GM19035 (cell line): ENCODE measurements around the gene PNKD.
A peak's percentile ranks its signal among the peaks of the same experiment; 100 is the strongest.

Experiments
- ATAC-seq: cut with Tn5 transposase; IDR thresholded peaks from one replicate; pipeline ENCODE4 v1.9.1; 2021; ENCODE audit not compliant: unreplicated experiment

PNKD gene, protein sequence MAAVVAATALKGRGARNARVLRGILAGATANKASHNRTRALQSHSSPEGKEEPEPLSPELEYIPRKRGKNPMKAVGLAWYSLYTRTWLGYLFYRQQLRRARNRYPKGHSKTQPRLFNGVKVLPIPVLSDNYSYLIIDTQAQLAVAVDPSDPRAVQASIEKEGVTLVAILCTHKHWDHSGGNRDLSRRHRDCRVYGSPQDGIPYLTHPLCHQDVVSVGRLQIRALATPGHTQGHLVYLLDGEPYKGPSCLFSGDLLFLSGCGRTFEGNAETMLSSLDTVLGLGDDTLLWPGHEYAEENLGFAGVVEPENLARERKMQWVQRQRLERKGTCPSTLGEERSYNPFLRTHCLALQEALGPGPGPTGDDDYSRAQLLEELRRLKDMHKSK

DNA sequence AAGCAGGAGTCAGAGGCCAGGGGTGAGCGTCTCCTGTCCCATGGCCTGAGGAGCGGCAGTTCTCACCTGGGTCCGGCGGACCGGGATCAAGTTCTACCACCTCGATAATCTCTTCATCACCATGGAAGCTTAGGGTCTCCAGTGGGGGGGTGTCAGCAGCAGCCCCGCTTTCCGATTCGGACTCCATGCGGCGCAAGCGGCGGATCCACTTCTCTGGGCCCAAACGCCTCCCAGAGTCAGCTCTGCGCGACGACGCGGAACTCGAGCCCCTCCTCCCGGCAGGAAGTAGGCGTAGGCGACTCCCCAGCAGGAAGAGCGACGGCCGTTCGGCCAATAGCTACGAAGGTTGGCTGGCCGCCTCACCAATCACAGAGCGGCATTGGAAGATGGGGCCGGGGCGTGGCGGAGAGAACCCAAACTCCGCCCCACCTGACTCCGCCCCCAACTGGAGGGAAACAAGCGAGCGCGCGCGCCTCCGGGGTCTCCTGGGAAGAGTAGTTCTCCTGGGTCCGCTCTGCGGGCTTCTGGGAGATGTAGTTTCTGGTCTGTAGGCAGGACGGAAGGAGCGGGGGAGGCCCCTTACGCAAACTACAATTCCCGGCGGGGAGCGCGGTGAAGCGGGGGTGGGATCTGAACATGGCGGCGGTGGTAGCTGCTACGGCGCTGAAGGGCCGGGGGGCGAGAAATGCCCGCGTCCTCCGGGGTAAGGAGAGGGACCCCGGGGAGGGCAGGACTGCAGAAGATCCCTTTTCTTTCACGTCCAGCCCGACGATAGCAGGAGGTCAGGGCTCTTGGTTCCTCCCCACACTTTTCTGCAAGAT is at the start of gene PNKD, which contains the start of gene AAMP:
Gene PNKD, plus strand, starts transcription at position 620 of the 821 bp plus-strand sequence. Its CDS starts 17 bp downstream, at position 637.
Gene AAMP, minus strand, starts transcription at position 238 of the 821 bp plus-strand sequence. Its CDS starts 51 bp downstream, at position 187.
- peak; percentile 89 for ATAC-seq

DNA sequence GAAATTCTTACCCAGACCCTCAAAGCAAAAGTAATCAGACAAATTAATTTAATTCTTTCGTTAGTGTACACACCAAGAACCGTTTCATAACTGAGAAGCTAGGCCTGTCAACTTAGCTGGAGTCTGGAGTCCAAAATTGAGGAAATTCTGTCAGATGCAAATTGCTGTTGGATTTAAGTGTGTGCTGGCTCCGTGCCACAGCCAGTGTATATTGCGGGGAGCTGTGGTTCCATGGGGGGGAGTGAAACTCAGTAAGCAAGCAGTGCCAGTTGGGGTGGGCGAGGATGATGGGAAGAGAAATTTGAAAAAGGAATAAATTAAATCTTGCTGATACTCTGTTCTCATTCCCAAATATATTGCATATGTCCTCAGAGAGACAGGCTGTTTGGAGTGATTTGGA is 49.3 kb upstream of the PNKD start:
- ATAC-seq = no peak

DNA sequence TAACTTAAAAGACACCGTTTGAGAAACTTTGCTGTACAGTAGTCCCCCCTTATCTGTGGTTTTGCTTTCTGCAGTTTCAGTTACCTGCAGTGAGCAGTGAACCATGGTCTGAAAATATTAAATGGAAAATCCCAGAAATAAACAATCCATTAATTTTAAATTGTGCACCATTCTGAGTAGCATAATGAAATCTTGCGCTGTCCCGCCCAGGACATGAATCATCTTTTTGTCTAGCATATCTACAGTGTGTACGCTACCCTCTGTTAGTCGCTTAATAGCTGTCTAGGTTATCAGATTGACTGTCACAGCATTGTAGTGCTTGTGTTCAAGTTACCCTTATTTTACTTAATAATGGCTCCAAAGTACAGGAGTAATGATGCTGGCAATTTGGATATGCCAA is 47.3 kb upstream of the PNKD start:
- ATAC-seq = no peak

DNA sequence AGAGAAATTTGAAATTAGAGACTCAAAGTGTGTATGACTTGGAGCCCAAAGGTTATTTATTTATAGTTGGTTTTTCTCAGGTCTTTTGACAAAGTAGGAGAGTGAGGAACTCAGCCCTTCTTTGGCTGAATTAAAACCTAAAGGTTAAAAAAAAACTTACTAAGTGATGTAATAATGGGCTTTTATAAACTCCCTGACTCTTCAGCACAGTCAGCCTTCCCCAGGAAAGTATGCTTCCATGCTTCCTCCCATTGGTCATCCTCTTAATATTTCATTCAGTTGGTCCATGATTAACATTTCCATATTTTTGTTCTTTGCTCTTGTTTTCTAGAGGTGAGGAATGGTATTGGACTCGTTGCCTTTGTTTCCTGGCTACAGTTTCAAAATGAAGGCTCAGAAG is 46.1 kb upstream of the PNKD start:
- no peak for ATAC-seq

DNA sequence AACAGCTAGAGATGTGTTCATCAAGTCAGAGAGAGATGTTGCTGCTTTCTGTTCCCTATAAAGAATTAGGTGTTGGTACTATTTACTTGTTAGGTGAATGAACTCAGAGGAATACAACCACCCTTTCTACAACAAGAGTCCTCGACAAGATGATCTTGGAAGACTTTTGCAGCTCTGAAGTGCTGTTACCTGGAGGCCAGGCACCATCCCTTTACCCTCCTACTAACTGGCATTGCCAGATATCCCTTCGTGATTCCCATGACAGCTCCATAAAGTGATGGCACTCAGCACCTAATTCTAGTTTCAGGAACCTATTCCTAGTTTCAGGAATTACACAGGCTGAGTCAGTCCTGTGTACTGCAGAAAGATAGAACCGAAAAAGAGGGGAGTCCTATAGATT is 43.4 kb upstream of the PNKD start:
- ATAC-seq = no peak

DNA sequence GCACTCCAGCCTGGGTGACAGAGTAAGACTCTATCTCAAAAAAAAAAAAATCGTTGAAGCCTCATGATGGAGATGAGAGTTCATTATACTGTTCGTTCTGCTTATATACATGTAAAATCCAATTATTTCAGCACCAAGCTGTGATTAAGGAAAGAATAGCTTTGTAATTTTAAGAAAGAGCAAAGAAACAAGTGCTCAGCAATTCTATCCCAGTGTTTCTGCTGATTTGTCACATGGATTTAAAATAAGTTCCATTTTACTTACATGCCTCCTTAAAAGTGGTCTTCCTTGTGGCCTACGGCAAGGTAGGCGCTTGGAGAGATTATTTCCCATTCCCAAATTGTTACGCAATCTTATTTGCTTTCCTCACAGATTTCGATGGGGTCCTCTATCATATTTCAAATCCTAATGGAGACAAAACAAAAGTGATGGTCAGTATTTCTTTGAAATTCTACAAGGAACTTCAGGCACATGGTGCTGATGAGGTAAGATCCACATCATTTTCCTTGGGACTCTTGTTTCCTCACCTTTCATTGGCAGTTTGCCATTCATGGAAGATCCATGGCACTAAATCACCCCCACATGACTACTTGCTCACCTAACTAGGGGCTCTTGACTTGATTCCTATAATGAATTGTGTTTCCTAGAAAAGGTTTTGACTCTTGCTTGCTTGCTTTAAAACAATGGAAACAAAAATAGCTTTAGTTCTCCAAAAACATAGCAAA is 41.8 kb upstream of the PNKD start:
- no peak for ATAC-seq

DNA sequence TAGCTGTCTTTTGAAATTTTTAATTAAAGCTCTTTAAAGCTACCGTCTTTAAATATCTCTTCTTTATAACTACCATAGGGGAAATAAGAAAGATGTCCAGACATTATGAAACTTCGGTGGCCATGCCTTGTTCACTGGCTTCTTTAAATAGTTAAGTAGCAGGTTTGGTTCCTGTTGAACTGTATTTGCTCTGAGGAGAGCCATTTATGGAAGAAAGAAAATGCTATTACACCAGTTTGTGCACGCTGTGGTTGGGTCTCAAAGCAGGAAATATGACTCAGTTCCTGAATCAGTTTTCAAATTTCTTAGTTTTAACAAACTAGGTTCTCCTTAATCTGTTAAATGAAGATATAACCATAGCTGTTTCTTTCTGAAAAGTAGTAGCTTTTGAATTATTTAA is 41.1 kb upstream of the PNKD start:
- peak; percentile 81 for ATAC-seq

DNA sequence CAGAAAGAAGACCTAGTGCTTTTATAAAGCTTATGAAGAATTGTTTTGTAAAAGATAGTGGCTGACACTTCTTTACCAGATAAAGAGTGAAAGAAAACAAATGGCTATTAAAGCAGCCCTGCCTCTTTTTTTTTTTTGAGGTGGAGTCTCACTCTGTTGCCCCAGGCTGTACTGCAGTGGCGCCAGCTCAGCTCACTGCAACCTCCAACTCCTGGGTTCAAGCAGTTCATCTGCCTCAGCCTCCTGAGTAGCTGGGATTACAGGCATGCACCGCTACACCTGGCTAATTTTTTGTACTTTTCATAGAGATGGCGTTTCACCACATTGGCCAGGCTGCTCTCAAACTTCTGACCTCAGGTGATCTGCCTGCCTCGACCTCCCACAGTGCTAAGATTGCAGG is 40.5 kb upstream of the PNKD start:
- no peak for ATAC-seq

DNA sequence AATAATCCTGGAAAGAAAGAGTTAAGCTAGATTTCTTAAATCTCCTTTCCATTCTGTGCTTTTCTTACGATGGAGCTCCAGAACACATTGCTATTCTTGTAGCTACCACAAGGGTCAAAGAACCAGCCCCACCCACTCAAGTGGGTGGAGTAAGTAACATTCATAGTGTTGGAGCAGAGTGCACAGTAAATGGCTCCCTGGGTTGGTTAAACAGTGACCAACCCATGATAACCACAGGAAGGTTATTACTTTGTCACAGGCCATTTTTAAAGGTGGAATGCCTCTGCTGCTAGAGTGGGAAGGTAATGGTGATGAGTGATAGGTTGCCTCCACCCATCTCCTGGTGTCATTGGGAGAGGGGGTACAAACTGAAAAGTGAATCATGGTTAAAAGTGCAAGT is 39.4 kb upstream of the PNKD start:
- ATAC-seq = peak; percentile 45

DNA sequence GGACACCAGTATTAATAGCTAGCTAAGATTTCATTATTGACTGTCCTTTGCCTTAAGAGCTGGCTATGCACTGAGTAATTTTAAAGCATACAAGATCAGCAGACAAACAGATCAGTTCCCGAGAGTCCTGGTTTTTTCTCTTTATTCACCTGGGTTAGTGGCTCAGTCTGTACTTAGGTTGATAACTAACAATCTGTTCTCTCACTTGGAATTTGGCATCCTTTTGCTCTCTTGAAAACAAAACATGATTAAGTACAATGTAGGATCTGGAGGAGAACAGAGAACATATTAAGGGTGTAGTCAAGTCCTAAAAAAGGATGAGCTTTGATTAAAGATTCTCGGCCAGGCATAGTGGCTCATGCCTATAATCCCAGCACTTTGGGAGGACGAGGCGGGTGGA is 36.8 kb upstream of the PNKD start:
- ATAC-seq = no peak

DNA sequence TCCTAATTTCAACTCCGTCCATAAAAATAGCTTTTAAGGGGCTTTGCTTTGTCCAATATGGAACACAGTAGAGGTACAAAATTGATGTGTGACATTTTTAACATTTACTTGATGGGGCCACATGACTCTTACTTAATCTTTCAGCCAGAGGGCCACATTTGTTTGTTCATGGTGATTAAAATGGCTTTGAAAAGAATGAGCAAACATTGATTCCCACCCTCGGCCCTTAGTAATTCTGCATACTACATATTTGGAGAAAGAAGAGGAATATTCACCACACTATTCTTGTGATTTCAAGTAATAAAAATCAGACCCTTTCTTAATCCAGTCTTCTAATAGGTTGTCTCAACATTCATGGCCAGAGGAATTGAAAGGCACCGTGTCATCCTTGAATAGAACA is 35.8 kb upstream of the PNKD start:
- no peak for ATAC-seq

DNA sequence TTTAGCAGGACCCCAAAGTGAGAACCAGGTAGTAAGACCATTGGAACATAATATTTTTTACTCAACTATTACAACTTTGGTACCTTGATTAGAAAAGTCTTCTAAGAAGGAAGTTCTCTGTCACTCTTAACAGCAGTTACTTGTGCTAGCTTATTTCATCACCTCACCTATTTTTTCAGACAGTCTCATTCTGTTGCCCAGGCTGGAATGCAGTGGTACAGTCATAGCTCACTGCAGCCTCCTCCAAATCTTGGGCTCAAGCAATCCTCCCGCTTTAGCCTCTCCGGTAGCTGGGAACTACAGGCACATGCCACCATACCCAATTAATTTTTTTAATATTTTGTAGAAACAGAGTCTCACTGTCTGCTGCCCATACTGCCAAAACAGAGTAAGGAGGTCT is 35.3 kb upstream of the PNKD start:
- ATAC-seq = no peak

DNA sequence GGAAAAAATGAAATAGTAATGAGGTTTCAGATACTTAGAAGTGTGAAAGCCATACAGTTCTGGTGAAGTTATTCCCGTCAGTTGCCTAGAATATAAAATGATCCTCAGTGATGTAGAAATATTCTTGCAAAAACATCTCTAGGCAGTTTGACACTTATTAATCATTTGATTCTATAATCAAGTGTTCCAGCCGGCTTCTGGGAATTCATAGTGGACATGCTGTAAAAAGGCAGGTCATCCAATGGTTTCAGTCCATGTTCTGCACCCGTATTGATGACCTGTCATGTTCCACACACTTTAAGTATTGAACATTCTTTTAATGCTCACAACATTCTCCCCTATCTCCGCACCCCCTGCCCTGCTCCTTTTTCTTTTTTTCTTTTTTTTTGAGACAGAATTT is 33.5 kb upstream of the PNKD start:
- ATAC-seq = no peak

DNA sequence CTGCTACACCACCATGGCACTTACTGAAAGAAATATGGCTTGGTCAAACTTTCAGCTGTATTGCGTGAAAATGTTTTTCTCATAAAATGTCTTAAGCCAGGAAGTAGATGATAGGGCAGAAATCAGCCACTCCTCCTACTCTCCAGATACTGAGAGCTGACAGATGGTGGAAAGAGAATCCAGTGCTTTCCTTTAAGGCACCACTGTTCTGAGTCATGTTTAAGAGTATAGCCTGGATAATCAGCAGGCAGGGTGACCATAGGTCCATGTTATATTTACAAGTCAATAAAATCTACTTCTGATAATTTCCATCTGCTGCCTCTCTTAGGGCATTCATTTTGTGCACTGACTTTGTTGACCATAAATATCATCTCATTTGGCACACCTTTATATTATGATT is 31.4 kb upstream of the PNKD start:
- ATAC-seq = no peak

DNA sequence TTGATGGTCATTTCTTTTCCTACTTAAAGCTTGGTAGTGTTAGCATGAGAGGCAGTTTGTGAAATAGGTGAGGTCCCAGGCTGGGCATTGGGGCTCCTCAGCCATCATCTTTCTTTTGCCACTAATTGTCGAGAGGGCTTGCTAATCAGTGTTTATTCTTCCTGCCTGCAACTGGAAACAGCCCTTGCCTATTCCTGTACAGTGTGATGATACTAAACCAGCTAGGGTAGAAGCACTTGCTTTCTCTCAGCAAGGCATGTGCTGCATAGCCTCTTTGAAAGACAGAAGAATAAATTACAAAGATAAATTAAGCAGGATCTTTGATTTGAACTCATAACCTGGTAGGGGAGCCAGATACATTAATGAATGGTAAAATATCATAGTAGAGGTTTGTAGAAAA is 26.1 kb upstream of the PNKD start:
- ATAC-seq = no peak

DNA sequence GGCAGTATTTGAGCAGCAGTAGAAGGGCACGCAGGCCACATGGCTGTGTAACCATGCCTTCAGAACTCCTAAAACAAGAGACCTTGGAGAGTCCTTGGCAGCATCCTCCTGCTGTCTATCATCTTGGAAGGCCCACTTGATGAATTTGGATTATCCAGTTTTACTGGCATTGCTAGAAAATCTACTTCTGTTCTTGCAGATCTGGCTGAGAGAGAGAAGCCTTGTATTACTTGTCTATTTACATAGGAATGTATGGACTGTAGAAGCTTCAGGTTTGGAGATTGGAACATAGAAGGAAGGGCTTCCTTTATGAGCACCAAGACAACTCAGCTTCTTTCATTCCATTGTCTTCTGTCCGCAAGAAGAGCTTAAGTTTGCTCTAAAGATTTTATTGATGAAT is 25.7 kb upstream of the PNKD start:
- no peak for ATAC-seq

DNA sequence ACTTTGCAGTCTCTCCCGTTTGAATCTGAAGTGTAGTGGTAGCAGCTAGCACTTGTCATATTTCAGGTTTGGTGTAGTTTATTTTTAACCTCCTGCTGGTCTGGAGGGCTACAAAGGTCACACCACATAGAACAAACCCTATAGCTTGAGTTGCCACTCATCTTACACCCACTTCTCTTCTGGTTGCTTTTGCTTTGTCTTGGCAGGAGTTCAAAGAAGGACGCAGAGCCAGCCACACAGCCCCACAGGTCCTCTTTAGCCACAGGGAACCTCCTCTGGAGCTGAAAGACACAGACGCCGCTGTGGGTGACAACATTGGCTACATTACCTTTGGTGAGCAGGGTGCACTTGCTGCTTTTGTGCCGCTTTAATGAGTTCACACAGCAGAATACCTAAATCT is 25.1 kb upstream of the PNKD start:
- no peak for ATAC-seq

DNA sequence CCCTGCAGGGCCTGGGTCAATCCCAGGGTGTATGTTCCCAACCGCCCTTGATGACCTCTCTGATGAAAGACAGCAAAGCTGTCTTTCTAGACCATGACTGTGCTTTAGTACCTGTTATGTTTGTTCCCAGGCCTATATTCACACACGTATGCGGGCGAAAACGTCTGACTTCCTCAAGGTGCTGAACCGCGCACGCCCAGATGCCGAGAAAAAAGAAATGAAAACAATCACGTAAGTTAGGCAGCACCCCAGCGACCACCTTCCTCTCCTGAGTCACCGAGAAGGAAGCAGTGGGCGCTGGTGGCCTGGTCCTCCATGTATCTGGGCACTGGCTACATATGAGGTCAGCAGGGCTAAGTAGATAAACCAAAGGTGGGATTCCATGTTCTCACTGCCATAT is 20.6 kb upstream of the PNKD start:
- no peak for ATAC-seq

DNA sequence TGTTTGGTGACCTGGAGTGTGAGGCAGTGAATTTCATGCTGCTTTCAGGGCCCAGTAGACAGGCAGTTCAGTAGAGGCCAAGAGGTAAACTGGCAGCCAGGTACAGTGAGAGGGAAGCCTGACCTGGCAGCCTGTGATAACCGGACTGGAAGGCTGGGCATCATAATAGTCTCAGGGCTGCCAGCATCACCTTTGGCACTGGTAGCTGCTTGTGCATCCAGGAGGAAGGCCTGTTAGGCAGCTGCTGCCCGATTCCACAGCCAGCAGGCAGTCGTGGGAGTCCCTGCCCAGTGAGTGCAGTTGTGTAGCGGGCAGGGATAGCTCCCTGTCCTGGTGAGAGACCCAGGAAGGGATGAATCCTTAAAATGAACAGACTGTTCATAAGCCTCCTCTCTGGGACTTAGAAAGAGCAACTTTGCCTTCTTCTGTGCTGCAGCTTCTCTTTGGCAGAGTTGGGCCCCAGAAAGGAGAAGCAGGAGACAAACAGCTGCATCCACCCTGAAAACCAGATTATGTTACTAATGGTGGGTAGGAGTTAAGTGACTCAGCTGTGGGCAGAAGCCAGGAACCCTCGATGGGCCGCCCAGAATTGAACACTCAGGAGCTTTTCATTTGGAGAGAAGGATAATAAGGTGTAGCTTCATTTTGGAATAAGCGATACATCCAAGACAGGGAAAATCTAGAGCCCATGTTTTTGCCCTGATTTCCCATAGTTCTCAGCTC is 17.6 kb upstream of the PNKD start:
- no peak for ATAC-seq

DNA sequence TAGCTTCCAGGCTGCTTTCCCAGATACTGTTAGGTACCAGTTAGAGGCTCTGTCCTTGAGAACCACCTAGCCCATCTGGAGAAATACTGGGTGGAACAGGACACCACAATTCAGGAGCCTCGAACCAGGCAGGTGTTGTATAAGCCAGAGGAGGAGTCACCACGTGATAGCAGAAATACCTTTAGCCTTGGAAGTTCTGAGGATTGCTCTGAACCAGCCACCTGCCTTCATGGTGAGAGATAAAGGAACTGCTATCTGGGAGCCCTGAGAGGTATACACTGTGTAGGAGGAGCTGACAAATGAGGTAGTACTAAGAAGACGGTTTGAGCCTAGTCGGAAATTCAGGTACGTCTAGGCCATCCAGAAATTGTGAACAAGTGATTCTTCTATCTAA is 17.1 kb upstream of the PNKD start:
- ATAC-seq = no peak

DNA sequence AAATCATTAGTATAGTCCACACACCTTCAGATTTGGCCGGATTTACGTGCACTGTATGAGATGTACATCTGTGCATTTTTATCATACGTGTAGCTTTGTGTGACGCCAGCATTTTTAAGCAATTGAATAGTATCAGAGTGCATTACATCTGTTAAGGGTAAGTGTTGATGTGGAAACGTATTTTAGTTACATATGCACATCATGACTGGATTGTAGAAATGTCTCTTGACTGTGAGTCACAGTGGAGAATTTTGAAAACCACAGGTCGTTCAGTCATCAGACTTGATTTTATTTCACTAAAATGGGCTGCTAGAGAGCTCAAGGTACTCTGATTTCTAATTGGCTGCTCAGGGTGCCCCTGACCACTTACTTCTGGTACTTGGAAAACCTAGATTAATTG is 14.9 kb upstream of the PNKD start:
- ATAC-seq = no peak
